Measurements from ENCODE around the gene H1-8.

Gene H1-8

GRCh38 chr3:129561619-129562248, 18.8 kb downstream of the H1-8 start:
- H3K36me3 ChIP-seq (ENCODE audit: control insufficient read depth, insufficient read depth, low read length), result peaks cover 4% of the 10 kb centered on the region; the same call in 1 of the 2 replicates
- H3K9me3 ChIP-seq (ENCODE audit: control insufficient read depth, insufficient read depth, low read length), result no peaks in the 10 kb centered on the region
- H3K4me1 ChIP-seq (ENCODE audit: control insufficient read depth, insufficient read depth, low read length), result no peaks in the 10 kb centered on the region; the same call in 1 of the 2 replicates
- H3K27ac ChIP-seq (ENCODE audit: low read length), result no peak overlapping the region
- no peaks in the 10 kb centered on the region for H3K27me3 ChIP-seq (ENCODE audit: control insufficient read depth, insufficient read depth, low read length)
- no peak overlapping the region for H3K4me3 ChIP-seq (ENCODE audit: low read length)
- DNase-seq (ENCODE audit: low read depth, low spot score), result no peak
- no CpG with 5 or more reads among the region's 18 CpGs for WGBS (ENCODE audit: insufficient coverage, insufficient read length)

DNA sequence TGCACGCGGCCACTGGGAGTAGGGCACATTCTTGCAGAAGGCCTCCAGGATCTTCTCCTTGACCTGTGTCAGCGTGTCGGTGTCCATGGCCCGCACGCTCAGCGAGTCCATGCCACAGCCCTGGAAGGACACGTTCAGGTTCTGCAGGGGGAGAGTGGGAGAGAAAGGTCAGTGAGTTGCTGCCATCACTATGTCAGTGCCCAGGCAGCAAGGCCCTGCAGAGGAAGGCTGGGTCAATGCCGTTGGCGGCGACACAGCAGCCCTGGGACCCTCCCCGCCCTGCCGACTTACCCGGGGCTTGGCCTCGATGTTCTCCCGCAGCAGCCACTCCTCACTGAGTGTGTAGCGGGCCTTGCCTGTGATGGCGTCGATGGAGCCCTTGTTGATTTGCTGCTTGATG, 19.8 kb downstream of the H1-8 start:
- no peak overlapping the region for H3K4me3 ChIP-seq (ENCODE audit: low read length)
- no peak for DNase-seq (ENCODE audit: low read depth, low spot score)
- H3K4me1 ChIP-seq (ENCODE audit: control insufficient read depth, insufficient read depth, low read length), result no peaks in the 10 kb centered on the region; the same call in 1 of the 2 replicates
- WGBS (ENCODE audit: insufficient coverage, insufficient read length), result no CpG with 5 or more reads among the region's 19 CpGs
- H3K27me3 ChIP-seq (ENCODE audit: control insufficient read depth, insufficient read depth, low read length), result no peaks in the 10 kb centered on the region
- H3K36me3 ChIP-seq (ENCODE audit: control insufficient read depth, insufficient read depth, low read length), result peaks cover 4% of the 10 kb centered on the region; the same call in 1 of the 2 replicates
- no peaks in the 10 kb centered on the region for H3K9me3 ChIP-seq (ENCODE audit: control insufficient read depth, insufficient read depth, low read length)
- no peak overlapping the region for H3K27ac ChIP-seq (ENCODE audit: low read length)

- H3K4me1 ChIP-seq (ENCODE audit: control insufficient read depth, insufficient read depth, low read length), result no peaks in the 10 kb centered on the region; the same call in 1 of the 2 replicates
- no peak overlapping the region for H3K4me3 ChIP-seq (ENCODE audit: low read length)
- peaks cover 2% of the 10 kb centered on the region; the same call in 1 of the 2 replicates for H3K36me3 ChIP-seq (ENCODE audit: control insufficient read depth, insufficient read depth, low read length)
- H3K9me3 ChIP-seq (ENCODE audit: control insufficient read depth, insufficient read depth, low read length), result no peaks in the 10 kb centered on the region
- no peak overlapping the region for H3K27ac ChIP-seq (ENCODE audit: low read length)
- DNase-seq (ENCODE audit: low read depth, low spot score), result no peak
- no CpG with 5 or more reads among the region's 12 CpGs for WGBS (ENCODE audit: insufficient coverage, insufficient read length)
- H3K27me3 ChIP-seq (ENCODE audit: control insufficient read depth, insufficient read depth, low read length), result no peaks in the 10 kb centered on the region
Measured at GRCh38 chr3:129563332-129563731, 20.4 kb downstream of the H1-8 start.

GRCh38 chr3:129563850-129564535, 21.0 kb downstream of the H1-8 start:
- peaks cover 2% of the 10 kb centered on the region; the same call in 1 of the 2 replicates for H3K36me3 ChIP-seq (ENCODE audit: control insufficient read depth, insufficient read depth, low read length)
- WGBS (ENCODE audit: insufficient coverage, insufficient read length), result no CpG with 5 or more reads among the region's 8 CpGs

DNA sequence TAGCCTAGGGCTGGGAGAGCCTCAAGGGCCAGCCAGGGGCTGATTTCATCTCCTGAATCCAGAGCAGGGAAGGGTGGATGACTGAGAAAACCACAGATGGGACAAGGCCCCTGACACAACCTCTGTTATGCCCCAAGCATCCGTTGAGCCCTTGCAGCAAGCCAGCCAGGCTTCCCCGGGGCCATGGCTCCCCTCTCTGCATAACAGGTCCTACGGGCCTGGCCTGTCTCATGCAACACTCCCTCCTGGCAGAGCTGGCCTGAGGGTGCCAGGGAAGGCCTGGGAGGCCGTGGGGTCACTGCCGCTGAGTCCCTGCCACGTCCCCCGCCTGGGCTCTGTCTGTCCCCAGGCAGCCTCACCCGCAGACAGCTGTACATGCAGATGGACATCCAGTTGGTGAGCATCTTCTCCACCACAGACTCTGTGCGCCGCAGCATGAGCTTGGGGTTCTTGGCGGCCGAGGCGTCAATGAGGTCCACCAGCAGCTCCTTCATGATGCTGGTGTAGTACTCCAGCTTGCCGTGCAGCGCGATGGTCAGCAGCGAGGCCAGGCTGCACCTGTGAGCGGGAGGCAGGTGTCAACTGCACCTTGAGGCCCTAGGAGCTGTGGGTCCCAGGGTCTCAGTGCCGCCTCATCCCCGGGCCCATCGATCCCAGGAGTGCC, 22.1 kb downstream of the H1-8 start:
- H3K9me3 ChIP-seq (ENCODE audit: control insufficient read depth, insufficient read depth, low read length), result no peaks in the 10 kb centered on the region
- no peak overlapping the region for H3K27ac ChIP-seq (ENCODE audit: low read length)
- no peak overlapping the region for H3K4me3 ChIP-seq (ENCODE audit: low read length)
- no peaks in the 10 kb centered on the region for H3K27me3 ChIP-seq (ENCODE audit: control insufficient read depth, insufficient read depth, low read length)
- H3K4me1 ChIP-seq (ENCODE audit: control insufficient read depth, insufficient read depth, low read length), result no peaks in the 10 kb centered on the region; the same call in 1 of the 2 replicates
- peaks cover 5% of the 10 kb centered on the region; the same call in 1 of the 2 replicates for H3K36me3 ChIP-seq (ENCODE audit: control insufficient read depth, insufficient read depth, low read length)
- DNase-seq (ENCODE audit: low read depth, low spot score), result no peak
- no CpG with 5 or more reads among the region's 21 CpGs for WGBS (ENCODE audit: insufficient coverage, insufficient read length)

More at GRCh38 chr3:129563850-129564535, 21.0 kb downstream of the H1-8 start:
- H3K27ac ChIP-seq (ENCODE audit: low read length), result no peak overlapping the region
- no peaks in the 10 kb centered on the region; the same call in 1 of the 2 replicates for H3K4me1 ChIP-seq (ENCODE audit: control insufficient read depth, insufficient read depth, low read length)
- no peaks in the 10 kb centered on the region for H3K9me3 ChIP-seq (ENCODE audit: control insufficient read depth, insufficient read depth, low read length)
- no peak overlapping the region for H3K4me3 ChIP-seq (ENCODE audit: low read length)
- no peaks in the 10 kb centered on the region for H3K27me3 ChIP-seq (ENCODE audit: control insufficient read depth, insufficient read depth, low read length)
- no peak for DNase-seq (ENCODE audit: low read depth, low spot score)

DNA sequence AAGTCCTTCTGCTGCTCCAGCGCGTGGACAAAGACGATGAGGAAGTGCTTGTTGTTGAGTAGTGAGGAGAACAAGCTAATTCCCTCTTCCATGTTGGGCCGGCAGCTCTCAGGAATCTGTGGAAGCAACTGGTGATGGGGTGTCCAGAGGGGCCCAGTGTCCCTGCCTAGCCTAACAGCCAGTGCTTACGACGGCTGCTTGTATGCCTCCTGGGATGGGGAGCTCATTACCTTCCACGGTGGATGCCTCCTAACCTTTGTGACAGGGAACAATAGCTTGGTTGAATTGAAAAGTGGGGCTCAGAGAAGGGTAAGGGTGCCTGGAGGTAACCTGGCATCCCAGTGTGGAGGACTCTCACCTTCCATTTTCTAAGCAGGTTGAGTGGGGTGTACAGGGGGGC, 22.9 kb downstream of the H1-8 start:
- DNase-seq (ENCODE audit: low read depth, low spot score), result no peak
- Histone ChIP-seq H3K27me3 (ENCODE audit: control insufficient read depth, insufficient read depth, low read length) (no peaks in the 10 kb centered on the region), H3K9me3 (ENCODE audit: control insufficient read depth, insufficient read depth, low read length) (no peaks in the 10 kb centered on the region), H3K36me3 (ENCODE audit: control insufficient read depth, insufficient read depth, low read length) (peaks cover 5% of the 10 kb centered on the region; the same call in 1 of the 2 replicates), H3K4me3 (ENCODE audit: low read length) (no peak overlapping the region), H3K27ac (ENCODE audit: low read length) (no peak overlapping the region), H3K4me1 (ENCODE audit: control insufficient read depth, insufficient read depth, low read length) (no peaks in the 10 kb centered on the region; the same call in 1 of the 2 replicates)
- no CpG with 5 or more reads among the region's 7 CpGs for WGBS (ENCODE audit: insufficient coverage, insufficient read length)

DNA sequence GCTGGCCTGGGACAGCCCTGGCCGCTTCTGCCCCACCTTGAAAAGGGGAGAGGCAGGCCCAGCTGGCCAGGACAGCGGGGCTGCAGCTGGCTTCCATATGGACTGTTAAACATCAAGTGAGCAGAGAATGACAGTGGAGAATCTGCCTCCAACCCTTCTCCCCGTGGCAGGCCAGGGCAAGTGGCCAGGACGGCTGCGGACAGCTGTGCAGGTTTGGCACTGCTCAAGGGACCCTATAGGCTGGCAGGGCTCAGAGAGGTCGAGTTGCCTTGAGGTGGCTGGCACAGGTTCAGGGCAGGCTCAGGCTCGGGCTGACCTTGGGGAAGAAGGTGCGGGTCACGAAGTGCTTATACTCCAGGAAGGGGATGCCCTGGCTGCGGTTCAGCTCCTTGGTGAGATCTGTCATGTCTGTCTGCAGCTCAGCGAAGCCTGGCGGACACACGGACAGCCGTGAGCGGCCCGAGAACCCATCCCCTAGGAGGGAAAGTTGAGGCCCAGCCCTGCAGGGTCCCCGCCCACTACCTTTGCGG, 24.3 kb downstream of the H1-8 start:
- H3K27me3 ChIP-seq (ENCODE audit: control insufficient read depth, insufficient read depth, low read length), result no peaks in the 10 kb centered on the region
- H3K4me3 ChIP-seq (ENCODE audit: low read length), result no peak overlapping the region
- DNase-seq (ENCODE audit: low read depth, low spot score), result no peak
- no peaks in the 10 kb centered on the region; the same call in 1 of the 2 replicates for H3K4me1 ChIP-seq (ENCODE audit: control insufficient read depth, insufficient read depth, low read length)
- peaks cover 5% of the 10 kb centered on the region; the same call in 1 of the 2 replicates for H3K36me3 ChIP-seq (ENCODE audit: control insufficient read depth, insufficient read depth, low read length)
- no peaks in the 10 kb centered on the region for H3K9me3 ChIP-seq (ENCODE audit: control insufficient read depth, insufficient read depth, low read length)
- WGBS (ENCODE audit: insufficient coverage, insufficient read length), result no CpG with 5 or more reads among the region's 18 CpGs
- no peak overlapping the region for H3K27ac ChIP-seq (ENCODE audit: low read length)

DNA sequence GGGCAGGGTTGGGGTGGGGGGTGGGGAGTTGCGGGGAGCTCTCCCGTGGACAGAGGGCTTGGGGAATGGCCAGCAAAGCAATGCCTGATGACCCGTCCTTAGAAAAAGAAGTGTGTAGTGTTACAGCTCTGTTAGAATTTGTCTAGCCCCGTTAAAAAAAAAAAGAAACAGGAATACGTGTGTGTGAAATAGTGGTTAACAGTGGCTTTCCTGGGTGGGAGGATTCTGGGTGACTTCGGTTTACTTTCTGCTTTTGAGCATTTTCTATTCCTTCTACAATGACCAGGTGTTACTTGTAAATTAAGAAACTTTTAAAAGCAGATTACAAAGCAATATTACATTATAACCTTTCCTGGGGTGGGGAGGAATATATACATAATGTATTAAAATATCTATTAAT, 25.0 kb downstream of the H1-8 start:
- peaks cover 7% of the 10 kb centered on the region; the same call in 1 of the 2 replicates for H3K36me3 ChIP-seq (ENCODE audit: control insufficient read depth, insufficient read depth, low read length)
- H3K4me1 ChIP-seq (ENCODE audit: control insufficient read depth, insufficient read depth, low read length), result no peaks in the 10 kb centered on the region; the same call in 1 of the 2 replicates

GRCh38 chr3:129569856-129570255, 26.9 kb downstream of the H1-8 start:
- H3K36me3 ChIP-seq (ENCODE audit: control insufficient read depth, insufficient read depth, low read length), result peaks cover 7% of the 10 kb centered on the region; the same call in 1 of the 2 replicates
- H3K4me1 ChIP-seq (ENCODE audit: control insufficient read depth, insufficient read depth, low read length), result no peaks in the 10 kb centered on the region; the same call in 1 of the 2 replicates

More for the DNA sequence above, 25.0 kb downstream of the H1-8 start:
- Histone ChIP-seq H3K27ac (ENCODE audit: low read length) (no peak overlapping the region), H3K27me3 (ENCODE audit: control insufficient read depth, insufficient read depth, low read length) (no peaks in the 10 kb centered on the region), H3K9me3 (ENCODE audit: control insufficient read depth, insufficient read depth, low read length) (no peaks in the 10 kb centered on the region), H3K4me3 (ENCODE audit: low read length) (no peak overlapping the region)
- DNase-seq (ENCODE audit: low read depth, low spot score), result no peak
- no CpG with 5 or more reads among the region's 6 CpGs for WGBS (ENCODE audit: insufficient coverage, insufficient read length)

More at GRCh38 chr3:129569856-129570255, 26.9 kb downstream of the H1-8 start:
- no CpG with 5 or more reads among the region's 7 CpGs for WGBS (ENCODE audit: insufficient coverage, insufficient read length)
- Histone ChIP-seq H3K4me3 (ENCODE audit: low read length) (no peak overlapping the region), H3K9me3 (ENCODE audit: control insufficient read depth, insufficient read depth, low read length) (no peaks in the 10 kb centered on the region), H3K27me3 (ENCODE audit: control insufficient read depth, insufficient read depth, low read length) (no peaks in the 10 kb centered on the region), H3K27ac (ENCODE audit: low read length) (no peak overlapping the region)
- no peak for DNase-seq (ENCODE audit: low read depth, low spot score)

All from iPS DF 6.9 (cell line).